ENCODE data around the gene JAM3.

Gene JAM3

DNA sequence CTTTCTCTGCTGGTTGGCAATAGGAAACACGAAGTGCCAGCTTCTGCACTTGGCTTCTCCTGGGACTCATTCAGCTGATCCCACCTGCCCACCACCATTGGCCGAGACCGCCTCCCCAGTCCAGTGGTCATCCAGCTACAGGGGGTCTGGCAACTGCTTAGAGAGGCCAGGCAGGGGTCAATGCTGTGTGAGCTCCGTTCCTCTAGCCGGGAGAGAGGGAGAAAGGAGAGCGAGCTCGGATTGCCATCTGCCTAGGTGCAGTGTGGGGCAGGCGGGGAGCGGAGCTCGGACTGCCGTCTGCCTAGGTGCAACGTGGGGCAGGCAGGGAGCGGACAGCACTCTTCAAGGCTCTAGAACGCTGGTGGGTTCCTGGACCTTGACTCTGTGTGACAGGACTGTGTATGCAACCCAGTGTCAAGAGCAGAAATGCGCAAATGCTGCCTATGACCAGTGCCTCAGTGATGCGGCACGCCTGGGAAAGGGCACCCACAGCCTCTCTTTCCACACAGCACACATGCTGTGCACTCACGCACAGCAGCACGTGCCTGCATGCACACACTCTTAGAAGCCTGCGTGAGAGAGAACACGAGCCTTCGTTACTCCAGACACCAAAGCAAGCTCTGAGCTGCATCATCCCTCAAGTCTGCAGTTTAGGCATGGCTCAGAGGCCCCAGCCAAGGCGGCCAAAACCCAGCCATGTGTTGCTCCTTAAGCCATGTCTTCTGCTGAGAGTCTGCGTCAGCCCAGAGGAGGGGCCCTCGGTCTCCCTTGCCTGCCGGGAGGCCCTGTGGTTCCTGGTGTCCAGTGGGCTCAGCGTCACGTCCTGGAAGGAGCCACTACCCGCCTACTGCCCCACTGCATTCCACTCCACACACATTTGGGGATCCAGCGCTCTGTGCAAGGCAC lies 26.8 kb upstream of the JAM3 start:
- H3K4me3 ChIP-seq (replicated peaks in 1 of 2; ENCODE audit: low read depth in 2 of 2, low read length in 2 of 2), result no peak overlapping the region
- no peak for DNase-seq (ENCODE audit: low read depth in 2 of 2)
- TF ChIP-seq, protein P1, sequence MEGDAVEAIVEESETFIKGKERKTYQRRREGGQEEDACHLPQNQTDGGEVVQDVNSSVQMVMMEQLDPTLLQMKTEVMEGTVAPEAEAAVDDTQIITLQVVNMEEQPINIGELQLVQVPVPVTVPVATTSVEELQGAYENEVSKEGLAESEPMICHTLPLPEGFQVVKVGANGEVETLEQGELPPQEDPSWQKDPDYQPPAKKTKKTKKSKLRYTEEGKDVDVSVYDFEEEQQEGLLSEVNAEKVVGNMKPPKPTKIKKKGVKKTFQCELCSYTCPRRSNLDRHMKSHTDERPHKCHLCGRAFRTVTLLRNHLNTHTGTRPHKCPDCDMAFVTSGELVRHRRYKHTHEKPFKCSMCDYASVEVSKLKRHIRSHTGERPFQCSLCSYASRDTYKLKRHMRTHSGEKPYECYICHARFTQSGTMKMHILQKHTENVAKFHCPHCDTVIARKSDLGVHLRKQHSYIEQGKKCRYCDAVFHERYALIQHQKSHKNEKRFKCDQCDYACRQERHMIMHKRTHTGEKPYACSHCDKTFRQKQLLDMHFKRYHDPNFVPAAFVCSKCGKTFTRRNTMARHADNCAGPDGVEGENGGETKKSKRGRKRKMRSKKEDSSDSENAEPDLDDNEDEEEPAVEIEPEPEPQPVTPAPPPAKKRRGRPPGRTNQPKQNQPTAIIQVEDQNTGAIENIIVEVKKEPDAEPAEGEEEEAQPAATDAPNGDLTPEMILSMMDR (IDR thresholded peaks at IDR 0.05; ENCODE audit: low read depth, low read length), result no peak

DNA sequence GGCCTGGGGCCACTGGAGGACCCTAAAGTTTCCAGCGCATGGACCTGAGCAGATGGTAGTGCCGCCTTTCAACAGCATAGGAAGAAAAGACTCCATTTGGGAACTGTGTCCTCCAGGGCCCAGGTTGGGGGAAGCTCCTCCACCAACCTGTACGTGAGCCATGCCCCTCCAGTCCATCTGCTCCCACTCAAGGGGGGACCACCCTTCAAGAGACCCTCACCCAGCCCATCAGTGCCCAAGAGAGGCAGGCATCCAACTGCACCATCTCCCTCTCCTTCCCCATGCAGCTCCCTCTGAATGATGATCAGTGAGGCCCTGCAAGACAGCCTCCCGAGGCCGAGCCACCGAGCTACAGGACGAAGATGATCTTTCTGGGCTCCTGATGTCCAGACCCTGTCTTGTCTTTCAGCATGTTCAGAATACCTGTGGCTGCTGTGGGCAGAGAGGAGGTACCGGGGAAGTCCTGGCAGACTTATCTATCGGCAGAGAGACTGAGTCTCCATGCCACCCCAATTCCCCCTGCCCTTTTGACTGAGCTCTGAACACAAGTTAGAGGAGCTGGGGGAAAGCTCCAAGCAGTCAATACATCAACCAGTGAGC lies 25.0 kb upstream of the JAM3 start:
- DNase-seq (ENCODE audit: low read depth in 2 of 2), result no peak
- no peak overlapping the region for H3K4me3 ChIP-seq (replicated peaks in 1 of 2; ENCODE audit: low read depth in 2 of 2, low read length in 2 of 2)
- TF ChIP-seq, protein P1 (IDR thresholded peaks at IDR 0.05; ENCODE audit: low read depth, low read length), result no peak

DNA sequence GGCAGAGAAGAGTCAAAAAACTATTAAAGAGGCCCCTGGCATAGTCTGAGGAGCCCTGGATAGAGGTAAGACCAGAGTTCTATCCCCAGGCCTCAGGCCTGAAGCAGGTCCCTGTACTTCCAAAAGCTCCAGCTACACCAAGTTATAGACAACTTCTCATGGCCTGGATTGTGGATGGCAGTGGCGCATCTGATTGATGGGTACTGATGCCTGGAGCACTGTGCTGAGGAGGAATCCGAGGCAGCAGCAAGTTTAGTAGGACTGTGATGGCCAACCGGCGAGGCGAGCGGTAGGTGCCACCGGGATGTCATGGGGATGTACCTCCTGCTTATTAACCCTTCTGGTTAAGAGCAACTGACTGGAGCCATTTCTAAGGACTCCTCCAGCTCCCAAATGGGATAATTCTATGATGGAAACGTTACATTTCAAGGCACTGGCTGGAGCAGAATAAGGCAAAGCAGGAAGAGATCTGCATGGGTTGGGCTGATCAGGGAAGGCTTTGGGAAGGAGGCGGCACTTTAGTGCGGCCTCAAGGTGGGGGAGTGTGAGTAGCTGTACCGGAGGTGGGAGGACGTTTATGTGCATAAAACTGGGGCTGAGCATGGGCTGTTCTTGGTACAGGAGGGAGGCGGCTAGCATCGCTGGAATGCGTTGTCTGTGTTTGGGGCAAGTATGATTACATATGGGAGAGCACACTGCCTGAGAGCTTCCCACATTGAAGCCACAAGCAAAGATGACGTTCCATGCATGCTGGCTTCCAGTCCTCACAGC lies 24.2 kb upstream of the JAM3 start:
- no peak for DNase-seq (ENCODE audit: low read depth in 2 of 2)
- TF ChIP-seq, protein P1 (IDR thresholded peaks at IDR 0.05; ENCODE audit: low read depth, low read length), result no peak
- H3K4me3 ChIP-seq (replicated peaks in 1 of 2; ENCODE audit: low read depth in 2 of 2, low read length in 2 of 2), result no peak overlapping the region

DNA sequence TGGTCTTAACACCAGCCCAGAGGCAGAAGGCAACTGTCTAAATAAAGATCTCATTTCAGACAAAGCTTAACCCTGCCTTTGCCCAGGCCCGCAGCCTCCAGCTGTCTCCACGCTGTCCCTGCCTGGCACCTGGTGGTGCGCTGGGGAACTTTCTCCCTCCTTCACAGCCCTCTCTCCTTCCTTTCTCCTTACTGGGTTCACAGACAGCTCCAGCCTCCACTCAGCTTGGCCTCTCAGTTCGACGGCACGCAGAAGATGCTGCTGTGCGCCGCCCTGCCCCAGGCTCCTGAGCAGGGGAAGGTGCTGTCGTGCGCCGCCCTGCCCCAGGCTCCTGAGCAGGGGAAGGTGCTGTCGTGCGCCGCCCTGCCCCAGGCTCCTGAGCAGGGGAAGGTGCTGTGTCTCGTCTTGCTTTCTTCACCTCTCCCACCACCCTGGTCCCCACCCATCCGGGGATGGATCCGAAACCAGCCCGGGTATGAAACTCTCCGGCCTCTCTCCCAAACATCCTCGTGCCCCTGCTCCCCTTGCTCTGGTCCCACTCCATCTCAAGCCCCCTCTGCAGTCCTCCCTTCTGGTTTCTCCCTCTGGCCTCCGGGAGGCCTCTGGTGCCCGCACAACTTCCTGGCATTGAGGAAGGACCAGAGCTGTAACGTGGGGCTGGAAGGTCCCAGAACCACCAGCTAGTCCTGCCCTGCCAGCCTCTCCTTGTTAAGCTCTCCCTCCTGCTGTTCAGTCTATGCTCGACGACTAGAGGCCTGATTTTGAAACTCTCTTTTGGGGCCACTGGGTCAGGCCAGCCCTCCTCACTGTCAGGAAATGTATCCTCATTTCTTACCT lies 22.9 kb upstream of the JAM3 start:
- no peak overlapping the region for H3K4me3 ChIP-seq (replicated peaks in 1 of 2; ENCODE audit: low read depth in 2 of 2, low read length in 2 of 2)
- peak in 1 of 2 donors; percentile 32 for DNase-seq (ENCODE audit: low read depth in 2 of 2)
- TF ChIP-seq, protein P1 (IDR thresholded peaks at IDR 0.05; ENCODE audit: low read depth, low read length), result peak; percentile 21

DNA sequence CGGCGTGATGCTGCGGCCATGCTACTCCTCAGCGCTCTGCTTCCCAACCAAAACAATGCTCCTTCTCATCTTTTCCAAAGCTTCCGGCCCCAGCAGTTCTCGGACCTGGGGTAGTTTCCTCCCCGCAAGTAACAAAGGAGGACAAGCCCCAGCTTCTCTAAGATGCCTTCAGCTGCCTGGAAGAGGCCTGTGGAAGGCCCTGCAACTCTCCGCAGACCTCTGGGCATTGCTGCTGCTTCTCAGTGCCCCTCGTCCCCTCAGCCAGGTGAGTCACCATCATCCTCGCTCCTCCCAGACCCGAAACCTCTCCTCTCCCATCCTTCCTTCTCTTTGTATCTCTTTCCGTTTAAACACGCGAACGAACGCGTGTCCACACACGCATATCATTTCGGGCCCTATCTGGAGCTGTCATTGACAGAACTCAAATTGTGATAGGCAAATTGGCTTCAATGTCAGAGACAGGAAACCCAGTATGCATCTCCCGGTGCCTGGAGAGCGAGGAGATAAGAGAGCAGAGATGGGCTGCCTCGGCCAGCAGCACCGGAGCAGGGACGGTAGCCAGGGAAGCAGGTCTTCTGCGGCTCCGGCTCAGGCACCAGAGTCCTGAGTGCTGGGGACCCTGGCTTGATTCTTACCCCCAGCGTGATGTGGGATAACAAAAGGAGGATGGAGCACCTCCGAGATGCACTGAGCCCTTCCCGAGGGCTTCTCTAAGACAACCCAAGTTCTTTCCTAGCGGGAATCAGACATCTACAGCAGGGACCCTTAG lies 22.0 kb upstream of the JAM3 start:
- H3K4me3 ChIP-seq (replicated peaks in 1 of 2; ENCODE audit: low read depth in 2 of 2, low read length in 2 of 2), result peak overlapping the region in 1 of 2 donors; percentile 18
- no peak for DNase-seq (ENCODE audit: low read depth in 2 of 2)
- TF ChIP-seq, protein P1 (IDR thresholded peaks at IDR 0.05; ENCODE audit: low read depth, low read length), result no peak

Measured in cardiac fibroblast (primary cell).